ENCODE results near the gene NHP2.
"Not testable (repeated sequence)": the region's sequence is repeated elsewhere in the genome, so short reads cannot be mapped to it uniquely, and the experiment has no call there.

Gene NHP2

DNA sequence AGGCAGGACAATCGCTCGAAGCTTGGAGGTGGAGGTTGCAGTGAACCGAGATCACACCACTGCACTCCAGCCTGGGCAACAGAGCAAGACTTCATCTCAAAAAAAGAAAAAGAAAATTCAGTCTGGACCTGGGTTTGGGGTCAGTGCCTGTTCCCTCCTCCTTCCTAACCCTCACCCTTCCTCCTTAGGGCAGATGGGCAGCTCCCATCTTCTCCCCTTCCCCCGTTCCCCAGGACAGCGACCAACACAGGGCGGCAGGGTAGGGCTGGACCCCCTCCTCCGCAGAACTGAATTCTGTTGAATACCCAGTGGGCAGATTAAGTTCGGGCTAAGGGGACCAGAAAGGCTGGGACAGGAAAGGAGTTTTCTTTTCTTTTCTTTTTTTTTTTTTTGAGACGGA lies 24.4 kb downstream of the NHP2 start:
- DNase-seq: no peak

DNA sequence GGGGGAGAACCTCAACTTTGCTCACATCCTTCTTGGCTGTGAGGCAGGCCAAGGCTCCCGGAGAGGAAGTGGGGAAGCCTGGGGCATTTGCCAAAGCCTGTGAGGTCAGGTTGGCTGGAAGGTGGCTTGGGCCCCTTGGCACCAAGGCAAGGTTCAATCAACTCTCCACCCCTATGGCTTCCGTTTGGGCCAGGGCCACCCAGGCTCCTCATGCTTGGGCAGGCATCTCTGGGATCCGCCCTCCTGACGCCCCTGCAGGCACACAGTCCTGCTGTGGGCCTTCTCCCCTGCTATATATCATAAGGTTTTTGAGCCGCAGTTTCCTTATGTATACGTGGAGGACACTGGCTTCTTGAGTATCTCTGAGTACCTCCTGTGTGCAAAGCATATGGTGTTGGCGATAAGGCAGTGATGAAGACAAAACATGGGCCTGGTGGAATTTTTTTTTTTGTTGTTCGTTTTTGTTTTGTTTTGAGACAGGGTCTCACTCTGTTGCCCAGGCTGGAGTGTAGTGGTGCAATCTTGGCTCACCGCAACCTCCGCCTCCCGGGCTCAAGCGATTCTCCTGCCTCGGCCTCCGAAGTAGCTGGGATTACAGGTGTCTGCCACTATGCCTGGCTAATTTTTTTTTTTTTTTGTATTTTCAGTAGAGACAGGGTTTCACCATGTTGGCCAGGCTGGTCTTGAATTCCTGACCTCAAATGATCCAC lies 26.2 kb downstream of the NHP2 start:
- not testable (repeated sequence) for DNase-seq

DNA sequence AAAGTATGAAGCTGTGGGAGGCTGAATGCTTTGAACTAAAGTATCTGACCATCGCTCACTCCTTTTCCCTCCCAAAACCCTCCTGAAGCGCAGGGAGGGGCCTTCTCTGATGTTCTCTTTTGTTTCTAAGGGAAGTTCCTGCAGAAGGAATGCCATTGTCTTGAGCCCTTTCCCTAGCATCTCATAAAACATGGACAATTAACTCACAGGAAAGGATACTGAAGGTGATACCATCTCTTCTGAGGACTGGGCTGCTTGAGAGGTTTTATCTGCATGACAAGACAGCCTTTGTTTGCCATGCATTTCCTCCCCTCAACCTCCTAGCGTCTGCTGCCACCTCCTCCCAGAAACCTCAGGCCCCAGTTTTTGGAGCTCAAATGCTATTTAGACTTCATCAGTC lies 27.1 kb downstream of the NHP2 start:
- DNase-seq: no peak

DNA sequence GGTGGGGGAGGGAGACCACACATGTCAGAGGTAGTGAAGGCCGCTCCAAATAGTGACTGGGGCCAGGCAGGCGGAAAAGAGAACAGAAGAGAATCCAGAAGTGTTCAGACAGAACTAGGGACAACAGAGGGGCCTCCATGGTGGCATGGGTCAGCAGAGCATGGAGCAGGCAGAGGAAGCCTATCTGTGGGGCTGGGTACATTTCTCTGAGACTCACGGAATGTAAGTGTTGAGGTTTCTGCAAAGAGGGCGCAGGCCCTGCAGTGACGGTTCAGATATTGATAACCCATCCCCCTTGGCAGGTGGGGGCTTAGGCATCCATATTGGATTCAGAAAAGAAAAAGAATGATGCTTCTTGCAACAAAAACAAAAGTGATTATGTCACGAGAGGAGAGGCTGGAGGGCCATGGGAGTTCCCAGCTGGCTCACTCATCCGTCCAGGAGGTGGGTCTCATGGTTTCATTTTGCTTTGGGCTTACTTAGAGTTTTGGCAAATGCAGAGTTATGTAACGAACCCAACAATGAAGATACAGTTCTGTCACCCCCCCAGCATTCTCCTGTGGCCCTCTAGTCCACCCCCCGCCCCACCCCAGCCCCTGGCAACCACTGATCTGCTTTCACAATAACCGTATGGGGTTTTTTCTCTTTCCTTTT lies 28.3 kb downstream of the NHP2 start:
- peak; percentile 52 to 61 (median 58) for DNase-seq

DNA sequence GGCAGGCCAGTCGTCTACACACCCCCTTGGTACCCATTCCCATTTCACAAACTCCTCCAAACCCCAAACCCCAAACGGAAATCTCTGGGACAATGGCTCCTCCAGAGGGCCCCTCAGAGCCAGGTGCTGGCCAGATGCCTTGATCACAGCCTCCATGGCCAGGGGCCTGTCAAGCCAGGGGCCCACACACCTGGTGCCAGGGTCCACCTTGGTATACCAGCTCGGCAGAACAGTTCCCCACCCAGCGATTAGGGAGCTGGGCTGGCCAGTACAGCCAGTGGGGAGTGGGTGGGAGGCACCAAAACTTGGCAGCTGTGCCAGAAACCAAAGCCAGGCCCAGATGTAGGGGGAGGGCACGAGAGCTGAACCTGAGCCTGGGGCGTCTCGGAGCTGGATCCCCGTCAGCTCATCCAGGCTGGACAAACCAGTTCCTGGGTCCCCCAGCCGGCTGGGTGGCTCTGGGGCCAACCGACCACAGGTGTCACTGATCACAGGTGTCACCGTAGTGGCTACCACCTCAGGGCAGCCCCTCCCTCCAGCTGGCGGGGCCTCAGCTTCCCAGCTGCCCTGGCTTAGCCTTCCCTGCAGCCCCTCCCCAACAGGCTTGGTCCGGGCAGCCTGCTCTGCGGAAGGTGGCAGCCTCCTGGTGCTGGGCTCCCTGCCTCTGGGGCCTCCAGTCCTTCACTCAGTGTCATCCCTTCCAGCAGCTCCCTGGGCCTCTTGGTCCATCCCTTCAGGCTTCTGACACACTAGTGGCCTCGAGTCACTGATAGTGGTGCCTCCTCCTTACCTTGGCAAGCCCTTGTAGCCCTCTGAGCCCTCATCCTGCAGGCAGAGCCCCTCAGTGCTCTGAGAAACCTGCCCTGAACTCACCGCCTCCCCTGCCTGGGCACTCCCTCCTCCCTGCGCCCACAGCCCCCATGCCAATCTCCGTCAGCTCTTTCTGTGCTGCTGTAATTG lies 29.4 kb downstream of the NHP2 start:
- DNase-seq: no peak

DNA sequence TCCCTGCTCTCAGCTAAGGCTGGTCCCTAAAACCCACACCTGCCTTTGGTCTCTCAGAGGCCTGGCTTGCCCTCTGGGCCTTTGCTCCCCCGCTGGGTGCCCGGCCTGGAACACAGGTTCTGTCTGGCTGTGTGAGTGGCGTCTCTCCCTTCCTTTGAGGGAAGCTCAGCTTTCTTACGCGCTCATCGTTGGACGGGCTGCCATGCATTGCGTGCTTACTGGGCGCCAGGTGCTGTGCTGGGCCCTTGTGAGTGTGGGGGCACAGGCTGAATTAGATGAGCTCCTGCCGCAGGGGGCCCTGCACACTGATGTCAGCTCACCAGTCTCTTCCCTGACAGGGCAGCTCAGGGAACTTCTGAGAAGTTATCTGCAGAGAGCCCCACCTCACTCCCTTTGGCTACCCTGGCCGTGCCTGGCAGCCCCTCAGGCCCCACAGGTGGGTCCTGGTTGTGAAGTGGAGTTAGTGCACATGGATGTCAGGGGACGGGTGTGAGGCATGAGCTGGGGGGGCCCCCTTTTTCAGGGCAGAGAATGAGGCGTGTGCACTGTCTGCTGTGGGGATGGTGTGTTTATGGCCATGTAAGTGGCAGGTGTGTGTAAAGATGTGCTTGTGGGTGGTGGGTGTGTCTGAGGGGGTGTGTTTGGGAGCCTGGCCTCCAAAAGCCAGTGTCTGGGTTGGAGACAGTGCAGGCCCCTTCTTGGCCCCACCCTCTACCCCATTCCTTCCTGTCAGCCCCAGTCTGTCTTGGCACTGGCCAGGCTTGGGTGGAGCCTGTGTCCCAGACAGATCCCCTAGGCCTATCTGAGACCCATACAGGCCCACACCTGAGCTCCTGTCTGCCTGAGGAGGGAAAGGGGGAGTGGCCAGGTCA lies 30.4 kb downstream of the NHP2 start:
- no peak for DNase-seq

DNA sequence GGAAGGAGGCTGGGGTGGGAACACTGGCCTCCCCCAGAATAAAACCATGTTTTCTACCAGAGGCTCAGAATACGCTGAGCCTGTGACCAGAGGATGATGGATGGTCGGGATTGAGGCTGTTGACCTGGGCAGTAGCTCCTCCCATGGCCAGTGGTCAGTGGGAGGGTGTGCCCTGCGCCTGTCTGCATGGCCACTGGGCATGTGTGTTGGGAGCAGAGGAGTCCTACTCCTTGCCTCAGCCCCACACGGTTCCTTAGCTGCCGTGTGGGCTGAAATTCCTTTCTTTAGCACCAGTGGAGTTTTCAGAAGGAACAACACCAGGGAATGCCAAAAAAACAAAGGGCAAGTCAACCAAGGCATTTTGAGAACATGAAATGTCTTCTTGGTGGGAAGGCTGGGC lies 31.3 kb downstream of the NHP2 start:
- DNase-seq: no peak

DNA sequence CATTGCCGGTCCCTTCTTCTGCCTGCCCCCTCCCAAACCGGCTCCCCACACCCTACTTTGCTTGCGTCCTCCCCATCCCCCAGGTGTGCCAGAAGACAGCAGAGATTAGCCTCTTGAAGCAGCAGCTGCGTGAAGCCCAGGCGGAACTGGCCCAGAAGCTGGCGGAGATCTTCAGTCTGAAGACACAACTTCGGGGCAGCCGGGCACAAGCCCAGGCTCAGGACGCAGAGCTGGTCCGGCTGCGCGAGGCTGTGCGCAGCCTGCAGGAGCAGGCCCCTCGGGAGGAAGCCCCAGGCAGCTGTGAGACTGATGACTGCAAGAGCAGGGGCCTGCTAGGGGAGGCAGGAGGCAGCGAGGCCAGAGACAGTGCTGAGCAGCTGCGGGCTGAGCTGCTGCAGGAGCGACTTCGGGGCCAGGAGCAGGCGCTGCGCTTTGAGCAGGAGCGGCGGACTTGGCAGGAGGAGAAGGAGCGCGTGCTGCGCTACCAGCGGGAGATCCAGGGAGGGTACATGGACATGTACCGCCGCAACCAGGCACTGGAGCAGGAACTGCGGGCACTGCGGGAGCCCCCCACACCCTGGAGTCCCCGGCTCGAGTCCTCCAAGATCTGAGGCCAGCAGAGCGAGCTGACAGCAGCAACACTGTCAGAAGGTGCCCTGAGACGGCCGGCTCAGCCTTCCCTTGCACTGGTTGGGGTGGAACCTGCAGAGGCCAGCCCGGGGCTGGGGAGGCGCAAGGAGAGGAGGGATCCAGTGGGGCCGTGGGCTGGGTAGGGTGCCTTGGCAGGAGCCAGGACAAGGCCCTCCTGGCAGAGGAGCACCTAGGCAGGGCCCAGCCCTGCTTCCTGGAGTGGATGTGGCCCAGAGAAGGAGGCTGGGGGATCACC lies 32.1 kb downstream of the NHP2 start:
- no peak for DNase-seq

DNA sequence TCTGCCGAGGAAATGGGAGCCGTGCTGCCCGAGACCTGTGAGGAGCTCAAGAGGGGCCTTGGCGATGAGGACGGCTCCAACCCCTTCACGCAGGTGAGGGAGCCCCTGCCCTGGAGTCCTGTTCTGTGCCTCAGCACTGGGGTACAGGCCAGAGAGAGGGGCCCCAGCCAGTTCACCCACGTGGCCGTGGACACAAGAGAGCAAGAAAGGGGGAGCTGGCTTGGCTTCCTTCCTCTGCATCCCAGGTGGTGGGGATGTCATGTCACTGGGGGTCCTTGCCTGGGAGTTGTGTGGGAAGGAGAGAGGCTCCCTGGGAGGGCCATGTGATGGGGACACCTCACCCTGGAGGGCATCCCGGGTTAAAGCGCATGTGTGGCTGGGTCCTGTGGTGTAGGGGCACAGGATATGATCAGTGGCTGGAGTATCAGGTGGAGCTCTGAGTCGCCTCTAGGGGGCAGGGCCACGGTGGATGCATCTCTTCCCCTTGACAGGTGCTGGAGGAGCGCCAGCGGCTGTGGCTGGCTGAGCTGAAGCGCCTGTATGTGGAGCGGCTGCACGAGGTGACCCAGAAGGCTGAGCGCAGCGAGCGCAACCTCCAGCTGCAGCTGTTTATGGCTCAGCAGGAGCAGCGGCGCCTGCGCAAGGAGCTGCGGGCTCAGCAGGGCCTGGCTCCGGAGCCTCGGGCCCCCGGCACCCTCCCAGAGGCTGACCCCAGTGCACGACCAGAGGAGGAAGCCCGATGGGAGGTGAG lies 32.9 kb downstream of the NHP2 start:
- peak in 2 of 3 donors; percentile 28 to 57 for DNase-seq

DNA sequence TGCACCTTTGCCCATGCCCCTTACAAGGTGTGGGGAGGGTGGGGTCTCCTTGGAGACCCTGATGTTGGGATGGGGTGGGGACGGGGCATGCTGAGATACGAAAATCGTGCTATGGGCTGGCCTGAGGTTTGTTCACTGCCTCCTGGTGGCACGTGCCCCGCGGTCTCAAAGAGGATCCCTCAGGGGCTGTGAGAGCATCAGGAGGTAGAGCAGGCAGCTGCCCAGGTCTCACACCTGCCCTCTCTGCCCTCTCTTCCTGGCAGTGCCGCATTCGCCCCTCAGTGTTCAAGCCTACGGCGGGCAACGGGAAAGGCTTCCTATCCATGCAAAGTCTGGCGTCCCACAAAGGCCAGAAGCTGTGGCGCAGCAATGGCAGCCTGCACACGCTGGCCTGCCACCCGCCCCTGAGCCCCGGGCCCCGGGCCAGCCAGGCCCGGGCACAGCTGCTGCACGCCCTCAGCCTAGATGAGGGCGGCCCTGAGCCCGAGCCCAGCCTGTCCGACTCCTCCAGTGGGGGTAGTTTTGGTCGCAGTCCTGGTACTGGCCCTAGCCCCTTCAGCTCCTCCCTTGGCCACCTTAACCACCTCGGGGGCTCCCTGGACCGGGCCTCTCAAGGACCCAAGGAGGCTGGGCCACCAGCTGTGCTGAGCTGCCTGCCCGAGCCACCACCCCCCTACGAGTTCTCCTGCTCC lies 33.6 kb downstream of the NHP2 start:
- DNase-seq: no peak

DNA sequence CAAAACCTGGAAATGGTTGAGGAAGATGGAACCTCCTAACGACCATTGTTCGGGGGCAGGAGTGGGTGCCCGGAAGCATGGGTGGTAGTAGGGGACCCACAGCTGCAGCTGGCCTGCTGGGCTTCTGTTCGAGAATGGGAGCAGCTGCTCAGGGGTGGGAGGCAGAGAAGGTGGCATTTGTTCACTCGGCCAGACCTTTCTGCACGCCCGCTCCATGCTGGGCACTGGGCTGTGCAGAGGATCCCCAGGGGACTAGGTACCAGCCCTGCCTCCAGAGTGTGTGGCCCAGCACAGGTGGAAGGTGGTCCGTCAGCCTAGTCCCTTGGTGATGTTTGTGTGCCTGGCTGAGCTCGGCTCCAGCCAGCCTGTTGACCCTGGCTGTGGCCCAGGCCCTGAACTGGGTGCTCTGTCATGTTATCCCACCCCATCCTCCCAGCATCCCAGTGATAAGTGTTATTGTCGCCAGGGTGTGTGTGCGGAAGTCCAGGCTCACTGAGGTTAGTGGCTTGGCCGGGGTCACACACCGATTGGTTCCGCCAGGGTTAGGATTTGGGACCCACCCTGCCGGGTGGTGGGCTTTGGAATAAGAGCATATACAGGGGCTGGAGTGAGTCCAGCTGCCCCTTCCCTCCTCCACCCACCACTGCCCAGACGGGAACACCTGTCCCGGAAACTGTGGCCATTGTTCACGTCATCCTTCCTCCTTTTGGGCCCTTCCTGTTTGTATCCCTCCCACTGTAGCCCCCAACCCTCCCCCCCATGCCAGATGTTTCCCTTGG lies 35.6 kb downstream of the NHP2 start:
- DNase-seq: no peak

DNA sequence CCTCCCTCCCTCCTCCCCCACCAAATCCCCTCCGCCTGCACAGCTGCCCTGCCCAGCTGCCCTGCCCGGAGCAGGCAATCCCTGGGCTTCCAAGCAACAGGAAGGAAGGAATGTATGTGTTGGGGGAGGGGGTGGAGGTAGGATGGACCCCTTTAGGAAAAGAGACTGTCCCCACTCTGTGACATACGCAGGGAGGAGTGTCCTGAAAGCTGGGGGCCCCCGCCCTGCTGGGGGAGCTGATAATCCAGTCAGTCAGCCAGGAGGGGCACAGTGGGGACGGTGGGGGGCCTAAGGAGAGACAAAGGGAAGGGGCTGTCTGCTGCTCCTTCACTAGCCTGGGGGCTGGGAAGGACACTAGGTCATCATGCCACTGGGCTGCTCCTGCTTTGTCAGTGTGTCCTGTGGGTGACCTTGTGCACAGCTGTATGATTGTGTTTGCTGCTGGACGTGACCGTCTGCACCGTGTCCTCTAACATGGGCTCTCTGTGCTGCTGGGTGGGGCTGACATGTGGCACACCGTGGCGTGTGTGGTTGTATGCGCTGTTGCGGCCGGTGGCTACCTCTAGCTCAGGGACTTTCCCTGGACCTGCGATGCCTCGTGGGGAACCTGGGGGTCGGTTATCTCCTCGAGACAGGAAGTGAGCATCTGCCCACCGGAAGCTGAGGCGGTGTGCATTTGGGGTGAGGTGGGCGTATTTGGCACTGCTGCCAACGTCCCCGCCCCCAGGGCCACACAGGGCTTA lies 37.4 kb downstream of the NHP2 start:
- peak in 1 of 3 donors; percentile 38 for DNase-seq

DNA sequence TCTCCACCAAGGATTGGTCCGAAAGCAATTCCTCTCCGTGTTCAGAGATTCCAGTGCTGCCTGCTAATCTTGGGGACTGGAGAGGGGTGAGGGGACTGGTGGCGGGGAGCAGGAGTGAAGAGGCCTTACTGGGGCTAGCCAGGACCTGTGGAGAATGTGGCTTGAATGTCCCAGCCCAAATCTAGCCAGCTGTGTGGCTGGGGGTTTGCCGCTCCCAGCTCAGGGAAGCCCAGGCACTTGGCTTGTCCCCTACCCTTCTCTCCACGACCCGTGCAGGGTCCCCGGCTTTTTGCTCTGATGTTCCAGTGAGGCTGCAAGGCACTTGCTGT lies 37.9 kb downstream of the NHP2 start:
- DNase-seq: no peak

DNA sequence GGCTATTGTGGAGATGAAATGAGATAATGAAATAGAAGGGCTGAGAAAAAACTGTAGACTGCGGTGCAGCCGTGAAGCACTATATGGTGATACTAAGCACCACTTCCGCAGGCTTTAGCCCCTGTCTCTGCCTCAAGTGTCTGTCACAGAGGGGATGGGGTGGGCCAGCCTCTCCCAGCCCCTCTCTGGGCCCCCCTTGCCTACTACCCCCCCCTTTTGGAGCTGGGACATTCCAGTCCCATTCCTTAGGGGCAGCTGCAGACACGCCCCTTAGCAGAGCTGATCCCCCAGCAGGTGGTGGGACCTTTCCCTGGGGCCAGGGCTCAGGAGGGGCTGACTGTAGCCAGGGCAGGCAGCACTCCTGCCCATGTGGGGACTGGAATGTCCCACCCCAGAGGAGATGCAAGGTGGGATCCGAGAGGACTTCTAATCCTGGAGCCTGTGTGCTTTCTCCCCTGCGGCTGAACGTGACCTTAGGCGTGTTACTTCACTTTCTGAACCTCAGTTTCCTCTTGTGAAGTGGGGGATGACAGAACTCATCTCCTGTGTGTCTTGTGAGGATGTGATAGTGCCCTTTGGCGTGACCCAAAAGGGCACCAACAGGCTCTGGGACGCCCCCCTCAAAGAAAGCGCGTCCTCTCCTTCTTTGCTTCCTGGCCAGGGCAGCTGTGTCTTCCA lies 38.4 kb downstream of the NHP2 start:
- DNase-seq: no peak

DNA sequence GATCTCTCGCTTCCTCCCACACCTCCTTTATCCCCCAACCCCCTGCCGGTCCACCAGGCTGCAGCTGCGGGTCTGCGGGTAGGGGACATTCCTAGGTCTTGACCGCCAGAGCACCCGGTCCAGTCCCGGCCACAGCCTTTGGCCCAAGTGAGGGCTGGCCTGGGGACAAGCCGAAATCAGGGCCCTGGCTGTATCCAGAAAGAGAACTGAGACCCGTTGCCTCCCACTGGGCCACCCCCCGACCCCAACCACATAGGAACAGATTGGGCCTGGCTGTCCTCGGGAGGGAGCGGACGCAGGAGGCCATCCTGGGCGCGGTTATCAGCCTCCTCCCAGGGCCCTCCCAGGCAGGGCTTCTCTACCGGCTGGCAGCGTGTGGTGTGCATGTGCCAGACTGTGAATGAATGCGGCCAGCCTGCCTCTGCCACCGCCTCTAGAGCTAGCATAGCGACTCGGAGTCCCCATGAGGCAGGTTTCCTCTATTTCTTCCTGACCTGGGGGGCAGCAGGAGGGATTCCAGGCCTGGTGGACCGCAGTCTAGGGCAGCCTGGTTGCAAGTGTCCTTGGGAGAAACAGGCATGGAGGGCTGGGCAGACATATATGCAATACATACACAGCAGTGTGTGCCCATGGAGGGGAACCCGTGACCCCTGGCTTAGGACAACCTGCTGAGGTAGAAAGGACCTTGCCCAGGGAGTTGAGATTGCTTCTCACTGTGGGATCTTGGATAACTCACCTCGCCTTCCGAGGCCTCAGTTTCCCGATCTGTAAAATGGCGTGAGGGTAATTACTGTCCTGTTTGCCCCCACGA lies 39.2 kb downstream of the NHP2 start:
- peak in 1 of 3 donors; percentile 34 for DNase-seq

DNA sequence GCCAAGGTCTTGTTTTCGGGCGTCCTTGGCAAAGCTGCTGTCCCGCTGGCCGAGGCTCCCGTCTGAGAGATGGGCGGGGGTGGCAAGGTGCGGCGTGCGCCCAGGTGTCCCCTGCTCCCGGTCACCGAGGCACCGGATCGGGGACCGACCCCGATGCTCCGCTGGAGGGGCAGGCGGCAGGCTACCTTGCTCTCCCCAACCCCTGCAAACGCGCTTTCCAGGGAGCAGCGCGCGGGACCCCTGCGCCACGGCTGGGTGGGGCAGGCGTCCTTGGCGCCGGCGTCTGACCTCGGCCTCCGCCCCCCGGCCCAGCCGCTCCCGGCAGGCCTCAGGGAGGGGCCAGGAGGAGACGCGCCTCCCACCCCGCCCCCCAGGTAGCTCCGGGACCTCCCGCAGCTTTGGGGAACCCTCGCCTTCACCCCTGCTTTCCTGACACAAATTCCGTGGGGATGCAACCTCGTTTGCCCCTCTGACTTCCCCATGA lies 39.8 kb downstream of the NHP2 start:
- no peak for DNase-seq
